T1000 (cell line): Measurements from ENCODE around the gene IDH2.

Source experiments
- DNase-seq: peaks from one replicate; lab custom pipeline; 2025; ENCODE audit warnings: mixed read lengths; lab: John Stamatoyannopoulos, UW

Gene IDH2

GRCh38 chr15:90042766-90043529, 59.3 kb downstream of the IDH2 start:
- no peak for DNase-seq

- DNase-seq: no peak
Observed at GRCh38 chr15:90042356-90042755, 59.9 kb downstream of the IDH2 start.

GRCh38 chr15:90040618-90041017, 61.6 kb downstream of the IDH2 start:
- DNase-seq: no peak

GRCh38 chr15:90039996-90040395, 62.3 kb downstream of the IDH2 start:
- DNase-seq: no peak

- no peak for DNase-seq
Observed at GRCh38 chr15:90038632-90039095, 63.6 kb downstream of the IDH2 start.

- no peak for DNase-seq
Observed at GRCh38 chr15:90037961-90038631, 64.2 kb downstream of the IDH2 start.

- no peak for DNase-seq
Observed at GRCh38 chr15:90037511-90037860, 64.8 kb downstream of the IDH2 start.

- DNase-seq: no peak
Observed at GRCh38 chr15:90036806-90037510, 65.3 kb downstream of the IDH2 start.

GRCh38 chr15:90036343-90036742, 65.9 kb downstream of the IDH2 start:
- no peak for DNase-seq

GRCh38 chr15:90035840-90036230, 66.4 kb downstream of the IDH2 start:
- DNase-seq: no peak

- DNase-seq: no peak
Observed at GRCh38 chr15:90035095-90035839, 67.0 kb downstream of the IDH2 start.

GRCh38 chr15:90033448-90033847, 68.8 kb downstream of the IDH2 start:
- DNase-seq: no peak
